ENCODE data around the gene ASGR2.

GRCh38 chr17:7156342-7156940 is 41.8 kb upstream of the ASGR2 start:
- TF ChIP-seq CTCF (conservative IDR thresholded peaks at IDR 0.05 in 1 of 2, IDR thresholded peaks at IDR 0.05 in 1 of 2; ENCODE audit: low read depth in 1 of 2, low read length in 2 of 2) (no peak), EZH2 (IDR thresholded peaks at IDR 0.05; ENCODE audit: low read length, missing control alignments) (no peak)

Measured in fibroblast of lung (primary cell).